Esophagus (tissue), 2 donors: Measurements from ENCODE around the gene RAB3A. TPM values are rescaled to one million over a fixed set of nuclear protein-coding genes. Genes with fewer than 3 reads are reported as not detected.

Experiments
- H3K27ac ChIP-seq, 2 donors: one replicate each; pipeline ENCODE4 v1.5.1; 2013; ENCODE audit warnings: low read depth in 2 of 2, mild to moderate bottlenecking in 2 of 2, inconsistent platforms in 1 of 2, low read length in 1 of 2, moderate library complexity in 1 of 2
- H3K27me3 ChIP-seq, 2 donors: one replicate each; pipeline ENCODE4 v1.6.1; 2013; ENCODE audit warnings: low read length in 2 of 2, control low read depth in 1 of 2, mild to moderate bottlenecking in 1 of 2; ENCODE audit not compliant: insufficient read depth in 2 of 2, control insufficient read depth in 1 of 2
- H3K36me3 ChIP-seq, 2 donors: one replicate each; pipeline ENCODE4 v1.6.1; 2013; ENCODE audit warnings: low read length in 1 of 2; ENCODE audit not compliant: control insufficient read depth in 2 of 2, insufficient read depth in 2 of 2
- H3K4me1 ChIP-seq, 2 donors: one replicate each; pipeline ENCODE4 v1.6.1; 2013; ENCODE audit warnings: low read length in 1 of 2; ENCODE audit not compliant: control insufficient read depth in 2 of 2, insufficient read depth in 2 of 2
- H3K4me3 ChIP-seq, 2 donors: one replicate each; pipeline ENCODE4 v1.5.1; 2013; ENCODE audit warnings: low read length in 2 of 2, mild to moderate bottlenecking in 2 of 2, low read depth in 1 of 2, moderate library complexity in 1 of 2
- H3K9me3 ChIP-seq, 2 donors: one replicate each; pipeline ENCODE4 v1.6.1; 2013; ENCODE audit warnings: mild to moderate bottlenecking in 2 of 2, low read depth in 1 of 2, low read length in 1 of 2, moderate library complexity in 1 of 2; ENCODE audit not compliant: control insufficient read depth in 2 of 2, insufficient read depth in 1 of 2
- WGBS, 2 donors: extraction: QIAGEN DNeasy Blood & Tissue Kit; methylation state at CpG; one replicate each; pipeline ENCODE4 v1.1.7; 2013; 5-methylcytosine and 5-hydroxymethylcytosine counted together
- polyA plus RNA-seq, 2 donors: library from polyadenylated mRNA; stranded (reverse); fragments of 200-250 nt; gene quantifications; one replicate each; pipeline ENCODE4 v1.2.3, GENCODE V29; 2013
- donor health status: healthy with polysubstance abuse.
- donor health status: Bipolar disorder and iron deficiency.

The RAB3A gene
- polyA plus RNA-seq, 2 donors, result 0.81 to 1.1 TPM

DNA sequence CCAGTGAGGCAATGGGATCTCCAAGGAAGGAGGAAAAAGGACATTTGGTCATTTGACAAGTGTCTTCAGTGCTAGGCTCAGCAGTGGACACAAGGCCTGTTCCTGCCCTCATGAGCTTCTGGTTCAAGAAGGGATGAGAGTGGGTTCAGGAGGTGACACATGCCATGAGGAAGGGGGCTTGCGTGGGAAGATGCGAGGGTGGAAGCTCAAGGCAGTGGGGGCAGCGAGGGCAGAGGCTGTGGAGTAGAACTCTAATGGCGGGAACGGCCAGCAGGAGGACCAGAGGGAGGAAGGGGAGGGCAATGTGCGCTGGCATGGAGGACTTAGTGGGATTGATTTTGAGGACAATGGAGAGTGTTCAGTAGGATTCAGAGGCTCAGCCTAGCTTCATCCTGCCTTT, 47.6 kb downstream of the RAB3A start:
- no peak overlapping the region for H3K4me3 ChIP-seq
- H3K4me1 ChIP-seq, result peaks cover 14 to 34% of the 10 kb centered on the region in 2 donors
- H3K27ac ChIP-seq, result peak overlapping the region; percentile 50 to 96
- no peaks in the 10 kb centered on the region for H3K27me3 ChIP-seq
- no peaks in the 10 kb centered on the region for H3K36me3 ChIP-seq
- no peaks in the 10 kb centered on the region for H3K9me3 ChIP-seq
- WGBS, 2 donors, result 76 to 77% methylated on average over 5 to 6 of the region's 6 CpGs

DNA sequence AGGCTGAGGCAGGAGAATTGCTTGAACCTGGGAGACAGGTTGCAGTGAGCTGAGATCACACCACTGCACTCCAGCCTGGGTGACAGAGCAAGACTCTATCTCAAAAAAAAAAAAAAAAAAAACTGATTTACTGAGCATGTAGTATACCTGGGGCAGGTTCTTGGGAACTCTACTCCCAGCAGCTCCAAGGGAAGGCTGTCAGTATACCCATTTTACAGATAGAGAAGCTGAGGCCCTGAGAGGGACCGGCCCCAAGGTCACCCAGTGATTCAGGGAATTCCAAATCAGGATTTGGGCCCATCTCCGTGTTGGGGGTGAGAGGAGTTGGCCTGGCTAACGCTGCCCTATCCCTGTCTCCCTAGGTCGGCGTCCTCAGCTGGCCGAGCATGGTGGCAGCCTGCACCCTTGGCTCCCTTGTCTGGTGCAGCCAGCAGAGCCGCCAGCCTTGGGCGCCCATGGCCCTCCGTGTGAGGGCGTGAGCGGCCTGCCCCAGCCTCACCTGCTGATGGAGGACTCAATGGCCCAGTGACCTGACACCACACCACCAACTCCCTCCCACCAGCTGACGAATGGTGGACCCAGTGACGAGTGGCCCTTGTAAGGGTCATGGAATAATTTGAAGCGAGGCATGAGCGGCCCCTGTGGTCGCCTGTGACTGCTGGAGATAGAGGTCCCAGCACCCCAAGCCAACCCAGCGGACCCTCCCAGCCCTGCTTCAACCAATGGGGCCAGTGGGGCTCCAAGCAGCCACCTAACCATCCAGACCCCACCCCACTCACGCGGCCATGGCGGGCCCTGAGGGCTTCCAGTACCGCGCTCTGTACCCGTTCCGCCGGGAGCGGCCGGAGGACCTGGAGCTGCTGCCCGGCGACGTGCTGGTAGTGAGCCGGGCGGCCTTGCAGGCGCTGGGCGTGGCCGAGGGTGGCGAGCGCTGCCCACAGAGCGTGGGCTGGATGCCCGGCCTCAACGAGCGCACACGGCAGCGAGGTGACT, 48.5 kb downstream of the RAB3A start:
- peak overlapping the region; percentile 50 to 96 for H3K27ac ChIP-seq
- H3K36me3 ChIP-seq, result no peaks in the 10 kb centered on the region
- H3K9me3 ChIP-seq, result no peaks in the 10 kb centered on the region
- no peaks in the 10 kb centered on the region for H3K27me3 ChIP-seq
- 67 to 77% methylated on average over 43 of the region's 43 CpGs for WGBS, 2 donors
- H3K4me3 ChIP-seq, result no peak overlapping the region
- H3K4me1 ChIP-seq, result peaks cover 10 to 28% of the 10 kb centered on the region in 2 donors

DNA sequence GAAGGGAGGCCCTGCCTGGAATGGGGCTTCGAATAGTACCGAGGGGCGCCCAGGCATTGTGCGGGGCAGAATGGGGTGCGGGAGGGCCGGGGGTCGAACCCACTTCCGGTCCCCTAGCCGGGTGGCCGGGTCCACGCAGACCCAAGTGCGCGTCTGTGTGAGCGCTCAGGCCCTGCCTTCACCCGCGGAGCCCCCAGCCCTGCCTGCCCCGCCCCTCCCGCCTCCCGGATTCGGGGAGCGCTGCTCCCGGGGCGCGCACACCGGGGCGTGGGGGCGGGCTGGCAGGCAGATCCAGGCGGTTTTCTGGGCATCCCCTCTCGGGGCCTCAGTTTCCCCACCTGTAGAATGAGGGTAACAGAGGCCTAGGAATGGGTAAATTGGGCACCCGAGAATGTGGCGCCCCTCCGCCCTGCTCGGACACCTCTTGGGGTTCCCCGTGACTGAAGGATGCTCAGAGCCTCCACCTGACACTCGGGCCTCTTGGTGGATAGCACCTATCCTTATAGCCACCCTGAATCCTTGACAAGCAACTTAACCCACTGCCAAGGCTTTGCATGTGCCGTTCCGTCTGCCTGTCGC, 50.2 kb downstream of the RAB3A start:
- no peaks in the 10 kb centered on the region for H3K27me3 ChIP-seq
- peak overlapping the region; percentile 72 to 90 for H3K4me3 ChIP-seq
- H3K36me3 ChIP-seq, result no peaks in the 10 kb centered on the region
- no peaks in the 10 kb centered on the region for H3K9me3 ChIP-seq
- peak overlapping the region; percentile 87 to 91 for H3K27ac ChIP-seq
- 2 to 3% methylated on average over 29 to 38 of the region's 38 CpGs for WGBS, 2 donors
- H3K4me1 ChIP-seq, result peaks cover 7 to 28% of the 10 kb centered on the region in 2 donors

DNA sequence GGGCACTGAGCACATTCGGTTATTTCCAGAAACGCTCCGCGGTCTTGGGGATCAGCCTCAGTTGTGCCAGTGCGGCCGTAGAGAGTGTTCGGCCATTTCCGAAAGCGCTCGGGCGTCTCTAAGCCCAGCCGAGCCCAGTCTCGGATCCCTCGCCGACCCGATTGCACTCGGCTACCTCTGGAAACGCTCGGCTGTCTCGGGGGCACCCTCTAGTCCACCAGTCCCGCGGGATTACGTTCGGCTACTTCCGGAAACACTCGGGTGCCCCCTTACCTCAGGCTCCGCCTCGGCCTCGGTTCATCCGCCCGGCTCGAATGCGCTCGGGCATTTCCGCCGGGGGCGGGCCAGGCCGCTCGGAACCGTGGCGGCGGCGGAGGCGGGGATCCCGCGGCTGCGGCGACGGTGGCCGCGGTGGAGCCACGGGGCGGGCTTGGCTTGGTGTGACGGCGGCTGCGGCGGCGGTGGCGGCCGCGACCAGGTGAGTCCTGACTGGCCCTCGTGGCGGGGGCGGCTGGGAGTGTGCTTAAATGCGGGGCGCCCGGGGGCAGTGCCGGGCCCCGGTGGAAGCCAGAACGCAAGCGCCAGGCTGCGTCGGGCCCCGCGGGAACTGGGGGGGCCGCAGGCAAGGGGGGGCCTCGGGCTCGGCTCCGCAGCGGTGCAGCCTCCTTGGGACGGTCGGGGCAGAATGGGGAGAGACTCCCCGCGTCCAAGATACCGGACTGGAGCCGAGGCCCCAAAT, 50.9 kb downstream of the RAB3A start, which contains the start of gene PIK3R2:
TSS of gene PIK3R2 (plus strand) at position 347 of the 739 bp plus-strand sequence. CDS start 2,717 bp downstream, outside the sequence.
- 0 to 1% methylated on average over 82 to 86 of the region's 86 CpGs for WGBS, 2 donors
- H3K36me3 ChIP-seq, result no peaks in the 10 kb centered on the region
- no peaks in the 10 kb centered on the region for H3K27me3 ChIP-seq
- H3K4me1 ChIP-seq, result peaks cover 7 to 28% of the 10 kb centered on the region in 2 donors
- peak within 1 kb of the TSS; percentile 72 to 90 for H3K4me3 ChIP-seq
- H3K9me3 ChIP-seq, result no peaks in the 10 kb centered on the region
- H3K27ac ChIP-seq, result peak within 1 kb of the TSS; percentile 87 to 91

DNA sequence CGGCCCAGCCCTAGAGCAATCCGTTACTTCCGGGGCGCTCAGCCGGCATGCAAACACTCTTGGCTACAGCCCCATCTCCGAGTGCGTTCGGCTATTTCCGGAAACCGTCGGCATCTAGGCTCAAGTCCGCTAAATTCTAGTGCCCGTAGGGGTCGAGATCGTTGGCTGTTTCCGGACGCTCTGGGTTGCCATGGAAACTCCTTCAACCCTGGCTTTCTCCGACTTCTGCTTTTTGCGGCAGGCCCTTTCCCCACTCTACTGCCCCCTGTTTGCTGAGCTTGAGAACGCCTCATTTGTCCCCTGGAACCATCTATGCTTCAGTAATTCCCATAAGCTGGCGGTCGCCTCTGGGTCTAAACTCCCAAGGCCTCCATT, 51.4 kb downstream of the RAB3A start:
- Histone ChIP-seq H3K27me3 (no peaks in the 10 kb centered on the region), H3K27ac (peak overlapping the region; percentile 87 to 91), H3K36me3 (no peaks in the 10 kb centered on the region), H3K4me3 (peak overlapping the region; percentile 72 to 90), H3K9me3 (no peaks in the 10 kb centered on the region), H3K4me1 (peaks cover 7 to 26% of the 10 kb centered on the region in 2 donors)
- 0% methylated on average over 22 of the region's 22 CpGs for WGBS, 2 donors

DNA sequence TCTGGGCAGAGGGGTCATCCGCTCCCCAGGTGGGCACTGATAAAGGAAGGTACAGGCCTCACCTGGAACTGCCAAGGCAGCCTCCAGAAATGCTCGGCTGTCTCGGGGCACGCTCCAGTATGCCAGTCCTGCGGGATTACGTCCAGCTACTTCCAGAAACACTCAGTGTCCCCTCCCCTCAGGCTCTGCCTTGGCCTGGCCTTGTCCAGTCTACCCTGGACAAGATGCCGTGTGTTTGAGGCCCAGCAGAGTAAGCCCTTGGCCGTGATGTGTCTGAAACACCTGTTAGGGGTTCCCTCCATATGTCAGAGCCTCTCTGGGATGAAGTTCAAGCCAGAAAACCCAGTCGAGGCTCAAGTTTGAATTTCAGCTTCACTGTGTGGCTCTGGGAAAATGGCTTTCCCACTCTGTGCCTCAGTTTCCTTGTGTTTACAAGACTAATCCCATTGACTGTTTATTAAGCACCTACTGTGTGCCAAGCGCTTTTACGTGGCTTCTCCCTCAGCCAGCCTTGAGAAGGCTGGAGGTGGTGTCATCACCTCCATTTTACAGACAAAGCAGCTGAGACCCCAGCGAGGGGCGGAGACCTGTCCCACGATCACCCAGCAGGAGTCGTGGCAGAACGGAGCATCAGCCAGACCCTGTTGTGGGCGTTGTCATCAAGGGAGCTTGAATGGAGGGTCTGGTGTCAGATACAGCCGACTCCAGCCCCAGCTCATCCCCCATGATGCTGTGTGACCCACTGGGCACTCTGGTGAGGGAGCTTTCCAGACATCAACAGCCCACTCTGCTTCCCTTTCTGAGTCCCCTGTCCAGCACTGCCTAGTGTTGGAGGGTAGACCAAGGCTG, 52.8 kb downstream of the RAB3A start:
- no peak overlapping the region for H3K27ac ChIP-seq

DNA sequence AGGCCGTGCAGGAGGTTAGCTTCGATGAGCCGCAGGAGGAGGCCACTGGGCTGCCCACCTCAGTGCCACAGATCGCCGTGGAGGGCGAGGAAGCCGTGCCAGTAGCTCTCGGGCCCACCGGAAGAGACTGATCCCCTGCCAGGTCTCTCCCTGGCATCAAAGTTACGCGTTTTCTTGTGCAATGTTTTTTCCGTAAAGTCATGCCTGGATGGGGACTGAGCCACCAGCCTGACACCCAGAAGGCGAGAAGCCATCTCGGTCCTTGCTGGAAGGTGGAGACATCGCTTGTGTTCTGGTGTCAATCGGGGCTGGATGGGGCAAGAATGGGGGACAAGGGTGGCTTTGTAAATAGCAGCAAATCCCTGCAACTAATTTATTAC, 54.3 kb downstream of the RAB3A start:
- H3K27ac ChIP-seq, result no peak overlapping the region
- 83 to 87% methylated on average over 16 of the region's 16 CpGs for WGBS, 2 donors
- no peaks in the 10 kb centered on the region for H3K27me3 ChIP-seq
- peaks cover 4 to 7% of the 10 kb centered on the region in 2 donors for H3K4me1 ChIP-seq
- H3K9me3 ChIP-seq, result no peaks in the 10 kb centered on the region
- H3K36me3 ChIP-seq, result peaks cover 0 to 10% of the 10 kb centered on the region in 2 donors
- H3K4me3 ChIP-seq, result no peak overlapping the region

More for the DNA sequence above, 52.8 kb downstream of the RAB3A start:
- H3K27me3 ChIP-seq, result no peaks in the 10 kb centered on the region
- peaks cover 7 to 15% of the 10 kb centered on the region in 2 donors for H3K4me1 ChIP-seq
- H3K9me3 ChIP-seq, result no peaks in the 10 kb centered on the region
- peaks cover 0 to 4% of the 10 kb centered on the region in 2 donors for H3K36me3 ChIP-seq
- no peak overlapping the region for H3K4me3 ChIP-seq
- 78 to 89% methylated on average over 18 of the region's 18 CpGs for WGBS, 2 donors

DNA sequence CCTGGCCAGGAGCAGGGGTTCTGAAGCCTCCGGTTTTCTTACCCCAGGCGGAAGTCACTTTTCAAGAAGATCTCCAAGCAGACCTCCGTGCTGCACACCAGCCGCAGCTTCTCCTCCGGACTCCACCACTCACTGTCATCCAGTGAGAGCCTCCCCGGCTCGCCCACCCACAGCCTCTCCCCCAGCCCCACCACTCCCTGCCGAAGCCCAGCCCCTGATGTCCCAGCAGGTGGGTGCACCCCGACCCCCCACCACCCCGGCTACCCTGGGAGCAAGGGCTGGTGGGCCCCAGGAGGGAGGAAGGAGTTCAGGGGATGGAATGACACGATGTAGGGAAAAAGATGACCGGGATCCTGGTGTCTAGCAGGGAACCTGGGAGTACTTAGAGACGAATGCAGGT, 56.4 kb downstream of the RAB3A start:
- Histone ChIP-seq H3K36me3 (peaks cover 0 to 13% of the 10 kb centered on the region in 2 donors), H3K9me3 (no peaks in the 10 kb centered on the region), H3K4me1 (no peaks in the 10 kb centered on the region), H3K4me3 (no peak overlapping the region), H3K27me3 (no peaks in the 10 kb centered on the region), H3K27ac (no peak overlapping the region)
- 91 to 97% methylated on average over 13 of the region's 13 CpGs for WGBS, 2 donors
